HepG2 (cell line): ENCODE results near the gene EPB41L1. TPM values are rescaled to one million over a fixed set of nuclear protein-coding genes. Genes with fewer than 3 reads are reported as not detected.

ENCODE experiments used
- AHR ChIP-seq: IDR thresholded peaks from 2 replicates; pipeline ENCODE4 v1.6.1; 2018; ENCODE audit warnings: missing genetic modification reagents, missing compliant biosample characterization
- ATRX ChIP-seq: sonication (generic); formaldehyde crosslinking; IDR thresholded peaks from 2 replicates; pipeline ENCODE4 v1.4.0; 2020; ENCODE audit warnings: missing genetic modification reagents, borderline replicate concordance
- BRF2 ChIP-seq: sonication (generic); formaldehyde crosslinking; IDR thresholded peaks from 2 replicates; pipeline ENCODE4 v1.8.1; 2022; ENCODE audit warnings: mild to moderate bottlenecking, missing genetic modification reagents
- FOXA3 ChIP-seq: IDR thresholded peaks from 2 replicates; pipeline ENCODE4 v1.6.1; 2016; ENCODE audit warnings: missing genetic modification reagents, missing compliant biosample characterization
- HDAC6 ChIP-seq: fragments of 200-600 bp; sonication (generic); IDR thresholded peaks from 2 replicates; pipeline ENCODE4 v1.7.0; 2017; ENCODE audit warnings: mild to moderate bottlenecking, antibody characterized with exemption, low read length, low read depth
- HNF4G ChIP-seq, 2 experiments: sonication (generic) in 1 of 2; formaldehyde crosslinking in 1 of 2; IDR thresholded peaks; 2 replicates each; pipeline versions ENCODE4 v1.4.0 to v1.6.1; 2011 to 2020; ENCODE audit warnings: borderline replicate concordance in 2 of 2, low read depth in 2 of 2, mild to moderate bottlenecking in 2 of 2, low read length in 1 of 2, missing genetic modification reagents in 1 of 2, moderate library complexity in 1 of 2
- HOMEZ ChIP-seq: IDR thresholded peaks from 2 replicates; pipeline ENCODE4 v1.6.1; 2016; ENCODE audit warnings: low read depth
- KLF9 ChIP-seq: IDR thresholded peaks from 2 replicates; pipeline ENCODE4 v1.6.1; 2016; ENCODE audit warnings: low read depth
- MLXIP ChIP-seq: sonication (generic); formaldehyde crosslinking; IDR thresholded peaks from 2 replicates; pipeline ENCODE4 v1.9.0; 2021; ENCODE audit warnings: missing genetic modification reagents, borderline replicate concordance
- NR2F6 ChIP-seq, 2 experiments: IDR thresholded peaks; 2 replicates each; pipeline ENCODE4 v1.6.1; 2016; ENCODE audit warnings: antibody characterized with exemption in 1 of 2, mild to moderate bottlenecking in 1 of 2
- REXO4 ChIP-seq: sonication (generic); formaldehyde crosslinking; IDR thresholded peaks from 2 replicates; pipeline ENCODE4 v1.8.0; 2022; ENCODE audit warnings: missing genetic modification reagents, mild to moderate bottlenecking, borderline replicate concordance
- SNRNP70 ChIP-seq: fragments of 200-400 bp; formaldehyde crosslinking; IDR thresholded peaks from 2 replicates; pipeline ENCODE4 v1.6.1; 2017; ENCODE audit warnings: mild to moderate bottlenecking, low read depth, low read length, moderate library complexity
- TEAD2 ChIP-seq: sonication (generic); formaldehyde crosslinking; IDR thresholded peaks from 2 replicates; pipeline ENCODE4 v1.9.0; 2021; ENCODE audit warnings: missing genetic modification reagents
- ZMYM3 ChIP-seq: sonication (generic); formaldehyde crosslinking; IDR thresholded peaks from 2 replicates; pipeline ENCODE4 v1.5.1; 2020; ENCODE audit warnings: mild to moderate bottlenecking, missing genetic modification reagents
- ZNF431 ChIP-seq: sonication (generic); formaldehyde crosslinking; IDR thresholded peaks from 2 replicates; pipeline ENCODE4 v1.9.0; 2022; ENCODE audit warnings: missing genetic modification reagents, low read depth, mild to moderate bottlenecking, borderline replicate concordance
- ZNF597 ChIP-seq: sonication (generic); formaldehyde crosslinking; IDR thresholded peaks from 2 replicates; pipeline ENCODE4 v1.5.0; 2020; ENCODE audit warnings: missing genetic modification reagents
- ZNF883 ChIP-seq: sonication (generic); formaldehyde crosslinking; IDR thresholded peaks from 2 replicates; pipeline ENCODE4 v1.5.1; 2020; ENCODE audit warnings: mild to moderate bottlenecking, missing genetic modification reagents; ENCODE audit errors: not compliant biosample characterization
- ZSCAN21 ChIP-seq: sonication (generic); formaldehyde crosslinking; IDR thresholded peaks from 2 replicates; pipeline ENCODE4 v1.8.0; 2022; ENCODE audit warnings: mild to moderate bottlenecking, missing genetic modification reagents, moderate library complexity, borderline replicate concordance
- ZSCAN31 ChIP-seq: sonication (generic); formaldehyde crosslinking; IDR thresholded peaks from 2 replicates; pipeline ENCODE4 v1.5.0; 2020; ENCODE audit warnings: low read depth, mild to moderate bottlenecking, missing genetic modification reagents
- polyA plus RNA-seq, 8 experiments: library from polyadenylated mRNA; depleted of rRNA in 3 of 8; stranded (reverse) in 7 of 8; unstranded in 1 of 8; fragments of >200 nt; fragmentation: Illumina TruSeq in 4 of 8; extraction: Trizol in 4 of 8; gene quantifications; 2 replicates each; pipeline versions ENCODE4 v1.2.1 to v1.2.3, GENCODE V29; 2011 to 2016; ENCODE audit warnings: low read depth in 4 of 8, missing spikeins in 1 of 8, mixed read lengths in 1 of 8; ENCODE audit not compliant: insufficient read depth in 1 of 8
- total RNA-seq, 5 experiments: library from RNA; depleted of rRNA; stranded (reverse); fragments of >200 nt; fragmentation: Illumina TruSeq; extraction: Trizol; gene quantifications; 2 replicates each; pipeline ENCODE4 v1.2.3, GENCODE V29; 2016; ENCODE audit warnings: low read depth in 1 of 5
- TF ChIP-seq, protein P1 (sequence below): sonication (generic); formaldehyde crosslinking; IDR thresholded peaks from 2 replicates; pipeline ENCODE4 v1.4.0; 2020; ENCODE audit warnings: missing genetic modification reagents
- TF ChIP-seq, protein P2 (sequence below): sonication (generic); formaldehyde crosslinking; IDR thresholded peaks from 2 replicates; pipeline ENCODE4 v1.4.0; 2020; ENCODE audit warnings: missing genetic modification reagents

EPB41L1 gene
- total and polyA plus RNA-seq, 2 of the 13 experiments (the other 11 are each of a cell fraction or from before 2014, with no cell fraction given), result 16.7 to 39.0 TPM

DNA sequence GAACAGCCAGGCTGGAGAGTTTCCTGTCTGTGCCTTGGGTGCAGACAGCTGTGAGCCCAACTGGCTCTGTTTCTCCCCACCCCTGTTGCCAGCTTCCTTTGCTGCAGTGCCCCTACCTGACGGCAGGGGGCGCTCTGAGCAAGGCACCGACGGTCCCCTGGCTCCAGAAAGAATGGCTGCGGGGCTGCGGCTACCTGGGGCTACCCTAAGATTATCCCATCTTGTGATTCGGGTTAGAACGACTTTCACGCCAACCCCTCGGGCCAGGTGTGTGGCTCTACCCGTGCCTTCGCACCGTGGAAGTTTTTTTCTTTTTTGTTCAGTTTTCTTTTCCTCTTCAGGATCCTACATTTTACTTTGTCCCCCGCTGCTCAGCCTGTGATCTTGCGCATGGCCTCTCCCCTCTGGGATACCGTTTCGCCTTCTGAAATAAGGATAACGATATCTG, 48.4 kb downstream of the EPB41L1 start (continued):
- TF ChIP-seq ZNF431 (CRISPR knock-in tag), result no peak
- 0 out of 2 replicates have a peak, but pooled peaks have one; percentile 62 for TF ChIP-seq ZSCAN31 (CRISPR knock-in tag)
- no peak for TF ChIP-seq KLF9 (CRISPR knock-in tag)
- TF ChIP-seq, protein P1, sequence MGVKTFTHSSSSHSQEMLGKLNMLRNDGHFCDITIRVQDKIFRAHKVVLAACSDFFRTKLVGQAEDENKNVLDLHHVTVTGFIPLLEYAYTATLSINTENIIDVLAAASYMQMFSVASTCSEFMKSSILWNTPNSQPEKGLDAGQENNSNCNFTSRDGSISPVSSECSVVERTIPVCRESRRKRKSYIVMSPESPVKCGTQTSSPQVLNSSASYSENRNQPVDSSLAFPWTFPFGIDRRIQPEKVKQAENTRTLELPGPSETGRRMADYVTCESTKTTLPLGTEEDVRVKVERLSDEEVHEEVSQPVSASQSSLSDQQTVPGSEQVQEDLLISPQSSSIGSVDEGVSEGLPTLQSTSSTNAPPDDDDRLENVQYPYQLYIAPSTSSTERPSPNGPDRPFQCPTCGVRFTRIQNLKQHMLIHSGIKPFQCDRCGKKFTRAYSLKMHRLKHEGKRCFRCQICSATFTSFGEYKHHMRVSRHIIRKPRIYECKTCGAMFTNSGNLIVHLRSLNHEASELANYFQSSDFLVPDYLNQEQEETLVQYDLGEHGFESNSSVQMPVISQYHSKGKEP (CRISPR knock-in tag), result no peak
- TF ChIP-seq AHR (CRISPR knock-in tag), result 0 out of 2 replicates have a peak, but pooled peaks have one; percentile 27
- TF ChIP-seq ATRX, result no peak
- peak; percentile 24; the same call in 1 of the 2 replicates for TF ChIP-seq ZSCAN21 (CRISPR knock-in tag)
- TF ChIP-seq ZMYM3, result no peak
- no peak for TF ChIP-seq MLXIP (CRISPR knock-in tag)
- TF ChIP-seq REXO4 (CRISPR knock-in tag), result no peak
- no peak for TF ChIP-seq FOXA3
- no peak for TF ChIP-seq BRF2
- no peak for TF ChIP-seq ZNF597
- TF ChIP-seq, protein P2, sequence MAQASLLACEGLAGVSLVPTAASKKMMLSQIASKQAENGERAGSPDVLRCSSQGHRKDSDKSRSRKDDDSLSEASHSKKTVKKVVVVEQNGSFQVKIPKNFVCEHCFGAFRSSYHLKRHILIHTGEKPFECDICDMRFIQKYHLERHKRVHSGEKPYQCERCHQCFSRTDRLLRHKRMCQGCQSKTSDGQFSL, result no peak
- peak; percentile 44 for TF ChIP-seq ZNF883 (CRISPR knock-in tag)
- TF ChIP-seq NR2F6 (IDR thresholded peaks at IDR 0.05), result no peak
- no peak for TF ChIP-seq NR2F6 (CRISPR knock-in tag; IDR thresholded peaks at IDR 0.05)
- no peak for TF ChIP-seq HOMEZ (CRISPR knock-in tag)
- no peak for TF ChIP-seq SNRNP70
- TF ChIP-seq TEAD2 (CRISPR knock-in tag), result no peak
- TF ChIP-seq HNF4G (IDR thresholded peaks at IDR 0.05; ENCODE audit: borderline replicate concordance, low read depth, low read length), result no peak; the same call in 1 of the 2 replicates
- no peak for TF ChIP-seq HNF4G (CRISPR knock-in tag; IDR thresholded peaks at IDR 0.05; ENCODE audit: borderline replicate concordance, low read depth)
- no peak for TF ChIP-seq HDAC6
